ENCODE data around the gene NMBR. TPM values are rescaled to one million over a fixed set of nuclear protein-coding genes. Genes with fewer than 3 reads are reported as not detected.
"Not testable (repeated sequence)": the region's sequence is repeated elsewhere in the genome, so short reads cannot be mapped to it uniquely, and the experiment has no call there.

NMBR gene
- total RNA-seq, 1 donor from 2014 or later, result 0.27 TPM

GRCh38 chr6:142155091-142155490 is 8.2 kb upstream of the NMBR start:
- DNase-seq (ENCODE audit: low spot score in 2 of 2, unreplicated experiment in 2 of 2), result no peak
- H3K27me3 Mint-ChIP-seq (ENCODE audit: low read depth), result no peaks in the 10 kb centered on the region
- peaks cover 4% of the 10 kb centered on the region for H3K36me3 Mint-ChIP-seq
- TF ChIP-seq CTCF (IDR thresholded peaks at IDR 0.05; ENCODE audit: unreplicated experiment), result no peak
- H3K27ac Mint-ChIP-seq, result no peak overlapping the region
- H3K4me1 Mint-ChIP-seq, result peaks cover 7% of the 10 kb centered on the region
- no peaks in the 10 kb centered on the region for H3K9me3 Mint-ChIP-seq
- no peak overlapping the region for H3K4me3 Mint-ChIP-seq

- no peaks in the 10 kb centered on the region for H3K36me3 Mint-ChIP-seq
- H3K27me3 Mint-ChIP-seq (ENCODE audit: low read depth), result no peaks in the 10 kb centered on the region
- H3K4me1 Mint-ChIP-seq, result peaks cover 11% of the 10 kb centered on the region
- no peaks in the 10 kb centered on the region for H3K9me3 Mint-ChIP-seq
- no peak overlapping the region for H3K4me3 Mint-ChIP-seq
- no peak for TF ChIP-seq CTCF (IDR thresholded peaks at IDR 0.05; ENCODE audit: unreplicated experiment)
- no peak overlapping the region for H3K27ac Mint-ChIP-seq
- DNase-seq (ENCODE audit: low spot score in 2 of 2, unreplicated experiment in 2 of 2), result no peak
These were observed 7.4 kb upstream of the NMBR start for GRCh38 chr6:142154336-142154735.

DNA sequence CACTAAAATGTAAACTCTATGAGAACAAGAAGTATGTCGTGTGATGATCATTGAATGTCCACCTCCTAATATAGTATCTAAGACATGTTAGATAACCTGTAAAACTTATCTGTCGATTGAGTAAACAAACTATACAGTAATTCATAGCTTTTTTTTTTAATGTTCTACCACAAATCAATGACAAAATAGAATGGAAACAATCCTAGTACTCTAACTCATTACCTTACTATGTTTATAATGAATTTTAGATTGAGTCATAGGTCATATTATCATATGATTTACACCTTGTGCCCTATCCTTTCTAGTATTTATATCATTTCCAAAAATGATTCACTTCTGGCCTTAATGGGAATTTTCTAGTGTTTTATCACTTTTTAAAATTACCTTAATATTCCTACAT is 6.3 kb upstream of the NMBR start:
- TF ChIP-seq CTCF (IDR thresholded peaks at IDR 0.05; ENCODE audit: unreplicated experiment), result no peak
- Mint-ChIP-seq H3K36me3 (no peaks in the 10 kb centered on the region), H3K27ac (no peak overlapping the region), H3K4me3 (no peak overlapping the region), H3K4me1 (peaks cover 22% of the 10 kb centered on the region), H3K9me3 (no peaks in the 10 kb centered on the region), H3K27me3 (ENCODE audit: low read depth) (no peaks in the 10 kb centered on the region)
- DNase-seq (ENCODE audit: low spot score in 2 of 2, unreplicated experiment in 2 of 2), result no peak

DNA sequence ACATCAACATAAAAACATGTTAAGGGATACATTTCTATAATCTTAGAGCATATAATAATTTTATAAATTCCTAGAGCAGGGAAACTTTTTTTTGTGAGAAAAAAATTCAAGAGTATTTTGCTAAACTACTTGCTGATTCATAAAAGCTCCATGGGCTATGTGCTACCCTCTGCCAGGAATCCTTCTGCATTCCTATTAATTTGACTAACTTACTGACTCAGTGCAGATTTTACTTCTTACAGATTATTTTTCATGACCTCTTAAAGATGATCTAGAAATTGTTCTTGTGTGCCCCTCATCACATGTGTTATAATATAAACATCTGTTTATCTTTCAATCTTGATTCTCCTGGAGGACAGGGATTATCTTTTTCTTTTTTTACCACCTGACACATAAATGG is 5.8 kb upstream of the NMBR start:
- Mint-ChIP-seq H3K4me1 (peaks cover 26% of the 10 kb centered on the region), H3K4me3 (no peak overlapping the region), H3K36me3 (no peaks in the 10 kb centered on the region), H3K9me3 (no peaks in the 10 kb centered on the region), H3K27me3 (ENCODE audit: low read depth) (no peaks in the 10 kb centered on the region), H3K27ac (no peak overlapping the region)
- no peak for TF ChIP-seq CTCF (IDR thresholded peaks at IDR 0.05; ENCODE audit: unreplicated experiment)
- no peak for DNase-seq (ENCODE audit: low spot score in 2 of 2, unreplicated experiment in 2 of 2)

DNA sequence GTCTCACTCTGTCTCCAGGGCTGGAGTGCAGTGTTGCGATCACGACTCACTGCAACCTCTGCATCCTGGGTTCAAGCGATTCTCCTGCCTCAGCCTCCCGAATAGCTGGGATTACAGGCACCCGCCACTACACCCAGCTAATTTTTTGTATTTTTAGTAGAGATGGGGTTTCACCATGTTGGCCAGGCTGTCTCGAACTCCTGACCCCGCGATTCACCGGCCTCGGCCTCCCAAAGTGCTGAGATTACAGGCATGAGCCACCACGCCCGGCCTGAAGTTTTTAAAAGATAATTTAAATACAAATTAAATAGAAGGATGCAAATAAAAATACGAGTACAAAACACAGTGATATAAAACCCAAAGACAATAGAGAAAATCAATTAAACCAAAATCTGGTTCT is 5.4 kb downstream of the NMBR start:
- H3K9me3 Mint-ChIP-seq; H3K36me3 Mint-ChIP-seq; DNase-seq (ENCODE audit: low spot score in 2 of 2, unreplicated experiment in 2 of 2); H3K27ac Mint-ChIP-seq; H3K4me3 Mint-ChIP-seq; H3K4me1 Mint-ChIP-seq; H3K27me3 Mint-ChIP-seq (ENCODE audit: low read depth): not testable (repeated sequence)

- DNase-seq (ENCODE audit: low spot score in 2 of 2, unreplicated experiment in 2 of 2), result no peak
- Mint-ChIP-seq H3K4me1 (no peaks in the 10 kb centered on the region), H3K36me3 (no peaks in the 10 kb centered on the region), H3K4me3 (no peak overlapping the region), H3K27me3 (ENCODE audit: low read depth) (no peaks in the 10 kb centered on the region), H3K27ac (no peak overlapping the region), H3K9me3 (no peaks in the 10 kb centered on the region)
- TF ChIP-seq CTCF (IDR thresholded peaks at IDR 0.05; ENCODE audit: unreplicated experiment), result no peak
These were observed 8.0 kb downstream of the NMBR start for GRCh38 chr6:142138876-142139275.
